Urothelium cell line (cell line): ENCODE data around the gene BSPRY.
"Not testable (repeated sequence)": the region's sequence is repeated elsewhere in the genome, so short reads cannot be mapped to it uniquely, and the experiment has no call there.

Experiments used
- DNase-seq: peaks from one replicate; pipeline ENCODE4 v3.0.0; 2011; ENCODE audit warnings: low spot score, mixed read lengths
- FAIRE-seq: peaks from 2 replicates; lab custom pipeline; 2011; peaks lifted over from hg19 to GRCh38; lab: Jason Lieb, UNC

BSPRY gene

DNA sequence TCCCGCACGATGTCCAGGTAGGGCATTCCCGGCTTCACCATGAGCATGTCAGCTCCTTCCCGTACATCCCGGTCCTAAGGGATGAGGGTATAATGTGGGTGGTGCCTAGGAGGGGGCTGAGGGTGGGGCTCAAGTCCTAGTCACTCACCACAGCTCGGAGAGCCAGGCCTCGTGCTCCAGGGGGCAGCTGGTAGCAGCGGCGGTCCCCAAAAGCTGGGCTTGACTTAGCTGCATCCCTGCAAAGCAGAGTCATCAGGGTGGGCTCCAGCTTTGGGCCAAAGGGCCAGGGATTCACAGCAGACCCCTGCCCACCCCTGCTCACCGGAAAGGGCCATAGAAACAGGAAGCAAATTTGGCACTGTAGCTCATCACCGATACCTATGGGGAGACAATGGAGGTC is 40.1 kb downstream of the BSPRY start:
- DNase-seq (no peak), FAIRE-seq (no peak)

DNA sequence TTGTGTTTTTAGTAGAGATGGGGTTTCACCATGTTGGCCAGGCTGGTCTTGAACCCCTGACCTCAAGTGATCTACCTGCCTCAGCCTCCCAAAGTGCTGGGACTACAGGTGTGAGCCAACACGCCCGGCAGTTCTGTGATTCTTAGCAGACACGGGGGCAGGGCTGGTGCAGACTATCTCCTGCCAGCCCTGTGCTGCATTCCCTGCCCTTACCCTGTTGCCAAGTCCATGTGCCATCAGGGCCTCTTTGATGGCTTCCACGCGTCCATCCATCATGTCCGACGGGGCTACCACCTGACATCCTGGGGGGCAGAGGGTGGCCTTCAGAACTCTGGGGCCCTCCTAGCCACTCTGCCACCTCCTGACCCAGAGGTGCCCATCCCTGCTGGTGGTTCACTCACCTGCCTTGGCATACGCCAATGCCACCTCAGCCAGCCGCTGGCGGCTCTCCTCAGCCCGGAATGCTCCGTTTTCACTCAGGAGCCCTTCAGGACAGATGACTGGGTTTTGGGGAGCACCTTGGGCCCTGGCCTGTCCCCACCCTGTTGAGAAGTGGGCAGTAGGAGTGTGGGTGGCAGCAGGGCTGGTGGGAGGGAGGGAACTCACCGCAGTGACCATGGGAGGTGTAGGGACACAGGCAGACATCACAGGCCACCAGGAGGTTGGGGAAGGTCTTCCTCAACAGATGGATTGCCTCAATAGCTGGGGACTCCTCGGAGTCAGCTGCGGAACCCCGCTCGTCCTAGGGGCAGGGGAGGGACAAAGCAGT is 41.0 kb downstream of the BSPRY start:
- no peak for FAIRE-seq
- no peak for DNase-seq

DNA sequence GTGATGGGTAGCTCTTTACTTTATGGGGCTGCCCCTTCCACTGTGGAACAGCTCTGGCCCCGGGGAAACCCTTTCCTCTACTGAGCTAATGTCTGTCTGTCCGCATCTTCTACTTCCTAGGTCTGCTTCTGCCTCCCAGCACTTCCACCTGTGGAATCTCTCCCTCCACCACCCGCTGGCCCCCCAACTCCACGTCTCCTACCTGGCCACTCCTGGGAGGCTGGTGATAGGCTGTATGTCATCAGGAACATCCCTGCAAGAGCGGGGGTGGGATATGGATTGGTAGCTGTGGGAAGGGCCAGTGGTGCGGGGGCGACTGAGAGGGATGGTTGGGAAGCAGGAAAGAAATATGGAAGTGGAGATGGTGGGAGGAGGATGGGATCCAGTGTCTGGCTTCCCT is 42.6 kb downstream of the BSPRY start:
- no peak for FAIRE-seq
- no peak for DNase-seq

DNA sequence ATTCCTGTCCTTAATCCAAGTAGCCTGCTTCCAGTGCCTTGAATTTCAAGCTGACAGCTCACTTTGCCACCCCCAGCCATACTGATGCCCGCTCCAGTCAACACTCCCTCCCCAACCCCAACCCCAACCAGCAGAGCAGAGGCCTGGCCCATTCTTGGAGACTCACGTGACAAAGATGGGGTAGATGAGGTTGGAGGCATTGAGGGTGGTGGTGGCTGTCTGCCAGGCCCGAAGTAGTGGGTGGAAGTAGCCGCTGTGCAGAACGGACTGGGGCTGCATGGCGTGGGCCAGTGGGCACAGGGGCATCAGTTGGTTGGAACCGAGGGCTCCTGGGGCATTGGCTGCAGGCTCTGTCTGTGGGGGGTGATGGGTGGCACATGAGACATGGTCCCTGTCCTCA is 43.9 kb downstream of the BSPRY start:
- no peak for DNase-seq
- FAIRE-seq, result no peak

DNA sequence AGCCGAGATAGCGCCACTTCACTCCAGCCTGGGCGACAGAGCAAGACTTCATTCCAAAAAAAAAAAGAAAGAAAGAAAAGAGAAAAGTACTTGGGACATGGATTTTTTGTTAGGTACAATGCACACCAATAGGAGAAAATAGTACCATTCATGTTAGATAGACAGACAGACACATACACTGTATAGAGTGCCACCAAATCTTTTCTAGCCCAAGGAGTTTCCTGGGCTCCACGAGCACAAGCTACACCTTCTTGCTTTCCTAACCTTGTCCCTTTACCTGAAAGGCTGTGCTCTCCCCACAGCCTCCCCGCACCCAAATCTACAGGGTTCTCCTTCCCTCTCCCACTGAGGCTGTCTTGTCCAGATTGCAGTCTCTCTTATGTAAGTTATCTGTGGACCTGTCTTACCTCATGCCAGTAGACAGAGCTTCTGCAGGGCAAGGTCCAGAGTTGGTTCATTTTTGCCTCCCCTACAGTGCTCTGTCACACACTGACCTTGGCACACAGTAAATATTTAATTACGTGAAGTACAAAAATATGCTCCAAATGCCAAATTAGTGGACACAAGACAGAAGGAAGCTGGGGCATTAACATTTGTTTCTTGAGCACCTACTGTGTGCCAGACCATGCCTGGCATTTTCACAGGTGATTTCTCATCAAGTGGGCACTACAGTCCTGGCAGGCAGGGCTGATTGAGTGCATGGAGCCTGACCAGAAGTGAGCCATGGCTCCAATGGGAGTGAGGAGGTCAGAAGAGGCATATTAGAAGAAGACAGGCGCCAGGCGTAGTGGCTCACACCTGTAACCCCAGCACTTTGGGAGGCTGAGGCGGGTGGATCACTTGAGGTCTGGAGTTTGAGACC is 45.9 kb downstream of the BSPRY start:
- no peak for FAIRE-seq
- DNase-seq, result no peak

DNA sequence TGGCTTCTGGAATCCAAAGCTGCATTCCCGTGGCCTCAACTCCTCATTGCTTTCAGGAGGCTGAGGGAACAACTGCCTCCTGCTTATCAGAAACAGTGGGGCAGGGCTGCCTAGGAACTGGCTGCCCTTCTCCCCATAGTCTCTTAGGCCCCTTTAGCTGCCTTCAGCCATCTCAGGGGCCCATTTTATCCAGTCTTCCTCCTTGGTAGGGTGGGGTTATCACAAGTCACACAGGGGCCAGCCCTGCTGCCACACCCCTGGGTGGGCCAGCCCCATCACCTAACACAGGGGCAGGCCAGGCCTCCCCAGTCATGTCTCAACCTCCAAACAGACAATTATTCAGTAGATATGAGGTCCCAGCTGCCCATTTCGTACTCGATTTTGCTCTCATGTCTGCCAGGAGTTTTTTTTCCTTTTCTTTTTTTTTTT is 47.9 kb downstream of the BSPRY start:
- FAIRE-seq (no peak), DNase-seq (no peak)

DNA sequence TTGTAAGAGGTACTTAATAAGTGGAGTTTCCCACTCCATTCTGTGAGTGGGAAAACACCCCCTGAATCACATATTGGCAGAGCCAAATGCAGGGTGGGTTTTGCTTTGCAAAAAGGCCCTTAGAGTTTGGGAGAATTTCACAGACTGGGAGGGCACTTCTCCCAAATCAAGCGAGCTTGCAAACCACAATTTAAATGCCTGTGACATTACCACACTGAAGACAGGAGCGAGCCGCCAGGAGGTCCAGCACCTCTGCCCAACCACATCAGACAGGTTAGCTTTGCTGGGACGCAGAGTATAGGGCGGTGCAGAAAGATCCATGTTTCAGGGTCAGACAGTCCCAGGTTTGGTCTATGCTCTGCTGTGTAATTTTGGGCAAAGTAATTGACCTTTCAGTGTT is 49.5 kb downstream of the BSPRY start:
- DNase-seq (no peak), FAIRE-seq (no peak)

DNA sequence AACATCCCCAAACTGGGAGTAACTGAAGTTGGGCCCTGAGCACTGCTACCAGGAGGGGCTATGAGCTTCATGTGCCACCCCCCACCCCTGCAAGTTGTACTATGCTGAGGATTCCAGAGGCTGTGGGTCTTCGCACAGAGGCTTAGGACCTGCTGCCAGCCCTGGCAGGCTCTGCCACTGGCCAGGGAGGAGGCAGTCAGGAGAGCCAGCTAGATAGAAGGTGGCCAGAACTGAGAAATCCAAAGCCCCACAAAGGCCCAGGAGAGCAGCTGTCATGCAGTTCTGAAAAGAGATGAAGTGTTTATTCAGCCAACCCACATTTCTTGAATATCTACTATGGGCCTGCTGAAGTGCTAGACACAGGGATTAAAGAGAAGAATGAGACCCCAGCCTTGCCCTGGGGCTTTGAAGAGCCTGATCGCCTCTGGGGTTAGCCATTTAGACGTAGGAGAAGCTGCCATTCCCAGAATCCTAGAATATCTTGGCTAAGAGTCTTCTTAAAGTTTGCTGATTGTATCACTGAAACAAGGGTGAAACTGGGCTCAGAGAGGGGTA is 50.4 kb downstream of the BSPRY start:
- FAIRE-seq, result no peak

DNA sequence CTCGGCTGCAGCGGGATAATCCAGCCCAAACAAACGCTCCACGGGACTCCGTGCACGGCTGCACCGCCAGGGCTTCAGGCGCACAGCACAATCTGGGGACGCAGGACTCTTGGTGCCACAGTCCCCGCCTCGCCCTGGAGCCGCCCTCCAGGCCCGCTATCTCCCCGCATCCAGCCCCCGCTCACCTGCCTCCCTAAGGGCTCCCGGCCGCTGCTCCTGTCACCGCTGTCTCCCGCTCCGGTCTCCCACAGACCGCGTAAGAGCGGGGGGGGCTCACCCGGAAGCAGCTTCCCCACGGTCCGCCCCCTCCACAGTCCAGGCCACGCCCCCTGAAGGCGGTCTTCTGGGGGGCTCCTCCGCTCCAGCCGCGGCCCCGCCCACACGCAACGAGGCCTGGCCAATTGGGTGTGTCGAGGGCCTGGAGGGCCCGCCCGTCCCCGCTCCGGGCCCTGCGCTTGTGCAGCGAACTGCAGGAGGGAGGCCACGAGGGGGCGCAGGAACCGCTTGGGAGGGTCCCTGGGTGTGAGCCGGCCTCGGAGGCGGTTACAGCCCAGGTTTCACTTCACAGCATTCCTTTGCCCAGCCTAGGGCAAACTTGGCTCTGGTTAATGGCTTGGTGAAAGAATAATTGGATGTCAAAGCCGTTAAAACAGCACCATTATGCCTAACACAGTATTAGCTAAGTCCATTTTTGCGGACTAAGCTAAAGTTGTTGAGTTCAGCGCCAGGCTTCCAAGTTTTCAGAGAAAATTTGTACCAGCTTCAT is 51.9 kb downstream of the BSPRY start, which contains the start of gene ALAD:
Gene ALAD (minus strand): TSS at position 258 of the 766 bp plus-strand sequence. CDS start 7,725 bp downstream, outside the sequence.
- peak; percentile 98 for DNase-seq
- peak; percentile 73 for FAIRE-seq

More for the DNA sequence above, 50.4 kb downstream of the BSPRY start:
- DNase-seq, result no peak

DNA sequence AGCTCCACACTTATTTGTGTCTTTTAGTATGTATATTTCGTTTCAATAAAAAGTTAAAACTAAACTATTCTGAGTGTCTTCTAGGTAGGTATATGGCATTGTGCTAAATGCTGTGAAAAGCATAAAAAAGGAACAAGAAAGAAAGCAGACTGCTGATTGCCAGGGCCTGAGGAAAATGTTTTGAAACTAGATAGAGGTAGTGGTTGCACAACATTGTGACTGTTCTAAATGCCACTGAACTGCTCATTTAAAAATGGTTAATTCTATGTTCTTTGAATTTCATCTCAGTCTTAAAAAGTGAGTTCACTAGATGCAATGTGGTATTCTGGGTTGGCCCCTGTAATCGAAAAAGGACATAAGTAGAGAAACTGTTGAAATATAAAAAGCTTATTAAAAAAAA is 54.3 kb downstream of the BSPRY start:
- FAIRE-seq, result no peak

DNA sequence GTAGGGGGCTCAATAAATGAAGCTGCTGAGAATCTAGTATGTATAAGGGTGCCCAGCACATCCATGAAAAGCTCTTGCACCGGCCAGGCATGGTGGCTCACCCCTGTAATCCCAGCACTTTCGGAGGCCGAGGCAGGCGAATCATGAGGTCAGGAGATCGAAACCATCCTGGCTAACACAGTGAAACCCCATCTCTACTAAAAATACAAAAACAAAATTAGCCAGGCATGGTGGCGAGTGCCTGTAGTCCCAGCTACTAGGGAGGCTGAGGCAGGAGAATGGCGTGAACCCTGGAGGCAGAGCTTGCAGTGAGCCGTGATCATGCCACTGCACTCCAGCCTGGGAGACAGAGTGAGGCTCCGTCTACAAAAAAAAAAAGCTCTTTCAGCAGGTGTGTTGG is 57.0 kb downstream of the BSPRY start:
- not testable (repeated sequence) for DNase-seq, FAIRE-seq

More for the DNA sequence above, 54.3 kb downstream of the BSPRY start:
- no peak for DNase-seq

DNA sequence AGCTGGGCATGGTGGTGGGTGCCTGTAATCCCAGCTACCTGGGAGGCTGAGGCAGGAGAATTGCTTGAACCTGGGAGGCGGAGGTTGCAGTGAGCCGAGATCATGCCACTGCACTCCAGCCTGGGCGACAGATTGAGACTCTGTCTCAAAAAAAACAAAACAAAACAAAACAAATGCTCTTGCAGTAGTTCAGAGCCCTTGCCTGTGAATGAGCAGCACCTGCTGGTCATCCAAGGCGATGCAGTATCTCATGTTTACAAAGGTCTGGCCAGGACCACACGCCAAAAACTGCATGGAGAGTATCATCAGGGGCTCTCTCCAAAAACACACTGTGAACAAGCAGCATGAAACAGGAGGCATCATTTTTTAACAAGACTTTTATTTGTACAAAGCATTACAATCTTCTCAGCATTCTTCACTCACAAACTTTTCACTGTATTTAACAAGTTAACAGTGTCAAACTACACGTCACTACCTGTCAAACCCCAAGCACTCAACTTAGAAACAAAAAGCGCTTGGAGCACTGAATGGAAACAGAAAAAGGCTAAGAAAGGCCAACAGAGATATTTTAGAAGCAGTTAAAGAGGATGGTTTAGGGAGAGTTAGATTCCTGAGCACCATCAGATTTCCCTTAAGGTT is 57.7 kb downstream of the BSPRY start:
- FAIRE-seq, result not testable (repeated sequence)
- peak; percentile 46 for DNase-seq

DNA sequence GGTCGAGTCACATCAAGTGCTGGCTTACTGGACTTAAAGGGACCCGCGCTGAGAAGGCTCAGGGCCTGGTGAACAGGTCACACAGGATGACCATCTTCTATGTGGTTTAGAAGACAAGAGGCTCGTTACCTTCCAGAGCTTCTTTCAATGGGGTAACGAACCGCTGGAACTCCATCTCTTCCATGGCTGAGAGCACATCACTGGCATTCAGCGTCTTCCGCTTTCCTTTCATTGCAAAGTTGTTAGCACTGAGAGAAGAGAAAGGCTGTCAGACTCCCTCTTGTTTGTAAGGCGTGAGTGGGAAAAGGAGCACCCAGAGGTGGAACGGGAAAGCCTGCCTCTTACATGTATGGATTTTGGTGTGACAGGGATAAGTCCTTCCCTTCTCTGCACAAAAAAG is 60.1 kb downstream of the BSPRY start:
- no peak for FAIRE-seq
- no peak for DNase-seq

DNA sequence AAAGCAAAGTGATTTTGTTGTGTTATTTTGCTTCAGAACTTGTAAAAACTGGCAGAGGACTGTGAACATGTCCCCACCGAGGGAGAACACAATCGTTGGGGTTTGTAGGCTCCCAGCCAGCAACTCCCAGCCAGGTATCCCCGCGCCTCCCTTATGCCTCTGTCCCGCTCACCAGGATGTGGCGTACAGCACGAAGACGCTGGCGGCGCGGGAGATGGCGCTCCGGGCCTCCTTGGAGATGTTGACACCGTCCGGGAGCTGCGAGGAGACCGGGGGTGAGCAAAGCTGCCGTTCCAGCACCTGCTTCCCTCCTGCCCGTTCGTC is 60.5 kb downstream of the BSPRY start:
- FAIRE-seq, result no peak
- DNase-seq, result peak; percentile 14

DNA sequence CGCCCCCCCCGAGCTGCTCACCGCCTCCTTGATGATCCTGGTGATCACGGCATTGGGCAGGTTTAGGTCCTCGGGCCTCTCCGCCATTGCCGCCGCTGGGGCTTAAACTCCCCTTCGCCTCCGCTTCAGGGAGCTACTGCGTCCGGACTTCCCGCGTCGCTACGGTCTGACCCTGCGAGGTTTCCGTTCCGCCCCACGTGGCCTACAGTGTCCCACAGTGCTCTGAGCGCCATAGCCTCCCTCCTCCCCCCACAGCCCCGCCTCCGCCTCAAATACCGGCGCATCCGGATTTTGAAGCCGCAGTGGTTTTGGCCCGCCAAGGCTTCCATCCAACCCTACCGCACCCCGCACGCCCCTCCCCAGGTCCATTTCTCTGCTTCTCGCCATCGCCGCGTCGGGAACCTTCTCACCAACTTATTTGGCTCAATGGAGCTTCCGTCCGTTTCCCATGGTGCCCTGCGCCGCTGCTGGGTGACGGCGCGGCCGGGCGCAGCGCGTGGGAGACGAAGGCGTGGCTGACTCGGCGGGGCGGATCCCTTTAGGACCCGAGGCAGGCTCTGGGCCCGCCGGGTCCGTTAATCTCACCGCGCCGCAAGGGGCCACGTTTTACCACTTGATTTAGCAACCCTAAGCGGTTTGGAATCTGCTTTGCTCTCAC is 61.0 kb downstream of the BSPRY start, which contains the start of the genes C9orf43 and POLE3:
Gene C9orf43 (plus strand): TSS at position 541 of the 658 bp plus-strand sequence. CDS start 2,747 bp downstream, outside the sequence.
Gene POLE3 (minus strand): TSS at position 469 of the 658 bp plus-strand sequence. CDS start 382 bp downstream, at position 87.
- FAIRE-seq (no peak), DNase-seq (peak; percentile 95)

DNA sequence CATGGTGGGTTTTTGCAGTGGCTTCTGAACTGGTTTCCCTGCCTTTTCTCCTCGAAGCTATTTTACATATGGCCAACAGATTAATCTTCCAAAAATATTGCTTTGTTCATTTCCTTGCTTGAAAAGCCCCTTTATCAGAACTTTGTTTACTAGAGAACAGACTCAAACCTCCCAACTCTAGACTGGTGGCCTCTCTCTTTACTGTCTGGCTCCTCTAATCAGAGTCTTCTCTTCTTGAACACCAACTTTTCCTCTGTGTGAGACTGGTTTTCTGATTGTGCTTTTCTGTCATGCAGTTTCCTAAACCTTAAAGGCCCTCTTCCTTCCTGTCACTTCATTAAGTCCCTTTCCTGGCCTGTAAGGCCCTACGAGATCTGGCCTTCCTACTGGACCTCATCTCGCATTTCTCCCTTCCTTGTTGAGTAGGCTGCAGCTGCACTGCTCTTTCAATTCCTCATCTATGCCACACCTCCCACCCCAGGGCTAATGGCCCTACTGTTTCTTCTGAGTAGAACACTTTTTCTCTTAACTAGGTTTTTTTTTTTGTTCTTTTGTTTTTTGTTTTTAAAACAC is 66.9 kb downstream of the BSPRY start:
- DNase-seq, result no peak
- FAIRE-seq, result no peak

DNA sequence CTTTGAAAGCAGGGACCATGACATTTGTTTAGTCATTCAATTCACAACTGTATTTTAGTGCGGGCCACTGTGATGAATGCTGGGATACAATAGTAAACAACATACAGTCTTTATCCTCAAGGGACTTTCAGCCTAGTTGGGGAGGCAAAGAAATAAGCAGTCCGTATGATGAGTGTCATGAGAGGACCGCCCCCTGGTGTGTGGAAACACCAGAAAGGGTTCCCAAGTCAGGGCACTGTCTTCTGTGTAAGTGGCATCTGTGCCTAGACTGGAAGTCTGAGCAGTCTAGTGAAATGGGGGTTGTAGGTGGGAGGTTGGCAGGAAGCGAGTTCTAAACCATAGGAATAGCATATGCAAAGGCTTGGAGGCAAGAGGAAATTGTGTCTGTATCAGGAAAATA is 68.0 kb downstream of the BSPRY start:
- FAIRE-seq (no peak), DNase-seq (no peak)
